Spleen (tissue), 7 donors: Measurements from ENCODE around the gene ZNF500.

Source experiments
- POLR2A ChIP-seq, 3 donors: fragments of 450-650 bp; IDR thresholded peaks; one replicate each; pipeline ENCODE4 v1.5.1; 2017; ENCODE audit warnings: antibody characterized with exemption in 3 of 3, mild to moderate bottlenecking in 1 of 3
- TF ChIP-seq, protein P1 (sequence below), 11 experiments: fragments of 200-600 bp in 7 of 11; fragments of 450-650 bp in 4 of 11; sonication (generic) in 4 of 11; IDR thresholded peaks in 8 of 11; conservative IDR thresholded peaks in 3 of 11; 1 replicate in 7 of 11; 2 replicates in 4 of 11; pipeline versions ENCODE4 v1.4.0 to v1.8.0; 2016 to 2021; ENCODE audit warnings: antibody characterized with exemption in 11 of 11, inconsistent platforms in 4 of 11, mild to moderate bottlenecking in 1 of 11
- donor health status: DM: no; HTN: no; CAD: no; lungs with moderate emphysema.
- donor health status: DM: no; HTN: no; CAD: no.
- donor health status: DM: no; HTN: no; CAD: no.

- TF ChIP-seq, protein P1, sequence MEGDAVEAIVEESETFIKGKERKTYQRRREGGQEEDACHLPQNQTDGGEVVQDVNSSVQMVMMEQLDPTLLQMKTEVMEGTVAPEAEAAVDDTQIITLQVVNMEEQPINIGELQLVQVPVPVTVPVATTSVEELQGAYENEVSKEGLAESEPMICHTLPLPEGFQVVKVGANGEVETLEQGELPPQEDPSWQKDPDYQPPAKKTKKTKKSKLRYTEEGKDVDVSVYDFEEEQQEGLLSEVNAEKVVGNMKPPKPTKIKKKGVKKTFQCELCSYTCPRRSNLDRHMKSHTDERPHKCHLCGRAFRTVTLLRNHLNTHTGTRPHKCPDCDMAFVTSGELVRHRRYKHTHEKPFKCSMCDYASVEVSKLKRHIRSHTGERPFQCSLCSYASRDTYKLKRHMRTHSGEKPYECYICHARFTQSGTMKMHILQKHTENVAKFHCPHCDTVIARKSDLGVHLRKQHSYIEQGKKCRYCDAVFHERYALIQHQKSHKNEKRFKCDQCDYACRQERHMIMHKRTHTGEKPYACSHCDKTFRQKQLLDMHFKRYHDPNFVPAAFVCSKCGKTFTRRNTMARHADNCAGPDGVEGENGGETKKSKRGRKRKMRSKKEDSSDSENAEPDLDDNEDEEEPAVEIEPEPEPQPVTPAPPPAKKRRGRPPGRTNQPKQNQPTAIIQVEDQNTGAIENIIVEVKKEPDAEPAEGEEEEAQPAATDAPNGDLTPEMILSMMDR (IDR thresholded peaks at IDR 0.05 in 8 of 11, conservative IDR thresholded peaks at IDR 0.05 in 3 of 11), result no peak
- no peak for TF ChIP-seq POLR2A (IDR thresholded peaks at IDR 0.05)
These were observed 22.2 kb downstream of the ZNF500 start for GRCh38 chr16:4744555-4745273.
